NB4 (cell line): Measurements from ENCODE around the gene C1QL3.

Experiments
- MYC ChIP-seq: IDR thresholded peaks from 2 replicates; pipeline ENCODE4 v1.6.1; 2011; ENCODE audit warnings: low read depth, low read length
- TF ChIP-seq, protein P1 (sequence below): IDR thresholded peaks from one replicate; pipeline ENCODE4 v1.5.1; 2012; ENCODE audit warnings: low read depth, low read length

DNA sequence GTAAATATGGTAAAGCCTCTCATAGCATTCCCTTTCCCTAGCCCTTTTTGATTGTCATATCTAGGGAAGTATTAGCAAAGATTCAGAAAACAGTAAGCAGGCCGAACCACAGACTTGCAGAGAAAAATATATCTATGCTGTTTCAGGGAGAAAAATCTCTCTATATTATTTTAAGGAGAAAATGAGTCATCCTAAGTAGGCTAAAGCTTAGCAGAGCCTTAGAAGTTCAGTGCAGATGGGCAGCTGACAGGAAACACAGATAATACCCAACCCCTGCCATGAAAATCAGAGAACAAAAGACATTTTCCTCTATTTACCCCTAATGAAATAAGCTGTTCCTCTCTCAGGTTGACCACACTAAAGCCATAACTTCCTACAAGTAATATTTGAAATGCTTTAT is 16.5 kb downstream of the C1QL3 start:
- TF ChIP-seq, protein P1, sequence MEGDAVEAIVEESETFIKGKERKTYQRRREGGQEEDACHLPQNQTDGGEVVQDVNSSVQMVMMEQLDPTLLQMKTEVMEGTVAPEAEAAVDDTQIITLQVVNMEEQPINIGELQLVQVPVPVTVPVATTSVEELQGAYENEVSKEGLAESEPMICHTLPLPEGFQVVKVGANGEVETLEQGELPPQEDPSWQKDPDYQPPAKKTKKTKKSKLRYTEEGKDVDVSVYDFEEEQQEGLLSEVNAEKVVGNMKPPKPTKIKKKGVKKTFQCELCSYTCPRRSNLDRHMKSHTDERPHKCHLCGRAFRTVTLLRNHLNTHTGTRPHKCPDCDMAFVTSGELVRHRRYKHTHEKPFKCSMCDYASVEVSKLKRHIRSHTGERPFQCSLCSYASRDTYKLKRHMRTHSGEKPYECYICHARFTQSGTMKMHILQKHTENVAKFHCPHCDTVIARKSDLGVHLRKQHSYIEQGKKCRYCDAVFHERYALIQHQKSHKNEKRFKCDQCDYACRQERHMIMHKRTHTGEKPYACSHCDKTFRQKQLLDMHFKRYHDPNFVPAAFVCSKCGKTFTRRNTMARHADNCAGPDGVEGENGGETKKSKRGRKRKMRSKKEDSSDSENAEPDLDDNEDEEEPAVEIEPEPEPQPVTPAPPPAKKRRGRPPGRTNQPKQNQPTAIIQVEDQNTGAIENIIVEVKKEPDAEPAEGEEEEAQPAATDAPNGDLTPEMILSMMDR = no peak
- no peak for TF ChIP-seq MYC
